ENCODE data around the gene C1orf115.
"Not testable (repeated sequence)": the region's sequence is repeated elsewhere in the genome, so short reads cannot be mapped to it uniquely, and the experiment has no call there.

The C1orf115 gene

DNA sequence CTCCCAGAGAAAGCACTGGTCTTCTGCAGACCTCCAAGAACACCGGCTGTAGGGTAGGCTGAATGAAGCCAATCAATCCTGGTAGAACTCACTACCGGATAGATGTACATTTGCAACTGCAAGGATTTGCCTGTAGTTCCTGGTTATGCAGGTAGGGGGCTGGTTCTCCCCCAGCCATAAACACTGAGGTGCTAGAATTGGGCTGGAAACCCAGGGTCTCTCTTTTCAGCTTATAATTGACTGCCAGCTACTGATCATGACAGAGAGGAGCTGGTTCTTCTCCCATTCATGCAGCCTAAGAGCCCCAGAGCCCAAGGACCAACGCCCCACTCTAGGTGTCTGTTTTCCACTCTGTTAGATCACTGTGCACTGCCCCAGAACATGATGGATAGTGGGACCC is 36.5 kb downstream of the C1orf115 start:
- DNase-seq (ENCODE audit: low spot score), result no peak

GRCh38 chr1:220727519-220727918 is 37.4 kb downstream of the C1orf115 start:
- no peak for DNase-seq (ENCODE audit: low spot score)

GRCh38 chr1:220730486-220730885 is 40.3 kb downstream of the C1orf115 start:
- no peak for DNase-seq (ENCODE audit: low spot score)

- no peak for DNase-seq (ENCODE audit: low spot score)
Observed at GRCh38 chr1:220732137-220732536, 42.0 kb downstream of the C1orf115 start.

DNA sequence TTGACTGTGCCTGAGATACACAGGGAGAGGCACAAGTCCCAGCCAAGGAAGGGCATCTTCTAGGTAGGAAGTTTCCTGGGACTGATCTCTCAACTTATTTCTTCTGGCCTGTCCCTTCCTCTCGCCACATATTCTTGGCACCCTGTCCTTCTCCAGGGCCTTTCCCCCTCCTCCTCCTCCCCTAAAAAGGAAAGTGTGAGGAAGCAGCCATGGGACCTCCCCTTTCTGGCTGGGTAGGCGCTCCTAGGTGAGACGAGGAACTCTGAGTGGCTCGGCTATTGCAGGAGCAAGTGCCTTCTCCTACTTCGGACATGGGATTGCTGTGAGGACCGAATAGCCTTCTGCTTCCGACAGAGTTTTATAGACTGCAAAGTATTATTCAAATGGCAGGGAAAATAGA is 42.5 kb downstream of the C1orf115 start:
- no peak for DNase-seq (ENCODE audit: low spot score)

GRCh38 chr1:220733086-220733601 is 43.0 kb downstream of the C1orf115 start:
- DNase-seq (ENCODE audit: low spot score), result peak; percentile 71

GRCh38 chr1:220734571-220735326 is 44.6 kb downstream of the C1orf115 start:
- DNase-seq (ENCODE audit: low spot score), result no peak

GRCh38 chr1:220736283-220736682 is 46.1 kb downstream of the C1orf115 start:
- not testable (repeated sequence) for DNase-seq (ENCODE audit: low spot score)

DNA sequence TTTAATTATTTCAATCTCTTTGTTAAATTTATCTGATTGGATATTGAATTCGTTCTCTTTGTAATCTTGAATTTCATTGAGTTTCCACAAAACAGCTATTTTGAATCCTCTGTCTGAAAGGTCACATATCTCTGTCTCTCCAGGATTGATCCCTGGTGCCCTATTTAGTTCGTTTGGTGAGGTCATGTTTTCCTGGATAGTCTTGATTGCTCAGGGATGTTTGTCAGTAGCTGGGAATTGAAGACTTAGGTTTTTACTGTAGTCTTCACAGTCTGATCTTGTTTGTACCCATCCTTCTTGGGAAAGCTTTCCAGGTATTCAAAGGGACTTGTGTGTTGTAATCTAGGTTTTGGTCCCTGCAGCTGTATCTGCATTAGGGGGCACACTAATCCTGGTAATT is 51.2 kb downstream of the C1orf115 start:
- DNase-seq (ENCODE audit: low spot score), result no peak

DNA sequence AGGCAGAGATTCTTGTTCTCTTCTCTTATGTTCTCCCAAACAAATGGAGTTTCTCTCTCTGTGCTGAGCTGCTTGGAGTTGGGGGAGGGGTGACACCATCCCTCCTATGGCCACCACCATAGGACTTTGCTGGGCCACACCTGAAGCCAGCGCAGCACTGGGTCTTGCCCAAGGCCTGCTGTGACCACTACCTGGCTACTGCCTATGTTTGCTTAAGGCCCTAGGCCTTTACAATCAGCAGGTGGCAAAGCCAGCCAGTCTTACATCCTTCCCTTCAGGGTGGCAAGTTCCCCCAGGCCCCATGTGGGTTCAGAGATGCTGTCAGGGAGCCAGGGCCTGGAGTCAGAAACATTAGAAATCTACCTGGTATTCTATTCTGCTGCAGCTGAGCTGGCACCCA is 51.7 kb downstream of the C1orf115 start:
- no peak for DNase-seq (ENCODE audit: low spot score)

- no peak for DNase-seq (ENCODE audit: low spot score)
Observed at GRCh38 chr1:220742520-220742919, 52.4 kb downstream of the C1orf115 start.

GRCh38 chr1:220746851-220747250 is 56.7 kb downstream of the C1orf115 start:
- DNase-seq (ENCODE audit: low spot score), result no peak

- DNase-seq (ENCODE audit: low spot score), result no peak
Observed at GRCh38 chr1:220747437-220748088, 57.4 kb downstream of the C1orf115 start.

DNA sequence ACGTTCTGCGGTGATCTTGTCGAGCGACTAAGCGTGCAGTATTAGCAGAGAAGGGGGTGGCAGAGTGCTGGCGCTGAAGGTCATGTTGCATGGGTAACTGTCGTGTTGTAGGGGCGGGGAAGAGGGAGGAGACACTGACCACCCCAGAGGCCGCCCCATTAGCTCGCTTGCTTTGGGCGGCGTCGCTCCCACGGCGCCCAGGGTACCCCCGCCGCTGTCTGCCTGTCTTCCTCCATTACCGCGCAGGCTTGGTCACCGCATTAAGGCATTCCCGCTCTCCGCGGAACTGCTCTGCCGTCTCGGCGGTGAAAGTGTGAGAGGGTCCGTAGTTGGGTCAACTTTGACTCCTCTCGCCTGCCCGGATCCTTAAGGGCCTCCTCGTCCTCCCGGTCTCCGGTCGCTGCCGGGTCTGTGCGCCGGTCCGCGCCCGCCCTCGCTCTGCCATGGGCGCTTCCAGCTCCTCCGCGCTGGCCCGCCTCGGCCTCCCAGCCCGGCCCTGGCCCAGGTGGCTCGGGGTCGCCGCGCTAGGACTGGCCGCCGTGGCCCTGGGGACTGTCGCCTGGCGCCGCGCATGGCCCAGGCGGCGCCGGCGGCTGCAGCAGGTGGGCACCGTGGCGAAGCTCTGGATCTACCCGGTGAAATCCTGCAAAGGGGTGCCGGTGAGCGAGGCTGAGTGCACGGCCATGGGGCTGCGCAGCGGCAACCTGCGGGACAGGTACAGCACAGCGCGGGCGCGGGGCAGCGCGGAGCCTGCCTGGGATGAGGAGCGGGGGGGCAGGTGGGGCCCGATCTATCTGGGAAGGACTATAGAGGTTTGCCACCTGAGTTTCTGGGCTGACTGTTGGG is 58.1 kb downstream of the C1orf115 start, which contains the start of gene MTARC2:
TSS of gene MTARC2 (plus strand) at position 234 of the 846 bp plus-strand sequence. CDS start at position 444, 210 bp downstream.
- no peak for DNase-seq (ENCODE audit: low spot score)

Measured in CD4-positive, alpha-beta T cell treated with Interleukin-6 at 100 ng/mL for 8 hours (primary cell).